H9 (cell line): ENCODE results near the gene DDX1. TPM values are rescaled to one million over a fixed set of nuclear protein-coding genes. Genes with fewer than 3 reads are reported as not detected.

Experiments
- DNase-seq: peaks from one replicate; pipeline ENCODE4 v3.0.0-alpha.2; 2017
- H2AFZ ChIP-seq: one replicate; pipeline ENCODE4 v1.6.1; 2013; ENCODE audit warnings: mild to moderate bottlenecking, low read length, control low read depth, moderate library complexity
- H2AK5ac ChIP-seq: 2 replicates; pipeline ENCODE4 v1.6.1; 2013; ENCODE audit warnings: low read length, control low read depth, mixed read lengths; ENCODE audit not compliant: insufficient read length
- H2BK120ac ChIP-seq: one replicate; pipeline ENCODE4 v1.6.1; 2013; ENCODE audit warnings: low read depth, mild to moderate bottlenecking, low read length, control low read depth, inconsistent platforms; ENCODE audit not compliant: poor library complexity, severe bottlenecking
- H2BK12ac ChIP-seq: 2 replicates; pipeline ENCODE4 v1.6.1; 2013; ENCODE audit warnings: low read length, control low read depth, mixed read lengths, low read depth; ENCODE audit not compliant: insufficient read length
- H2BK15ac ChIP-seq: 2 replicates; pipeline ENCODE4 v1.6.1; 2013; ENCODE audit warnings: low read depth, low read length, control low read depth
- H2BK20ac ChIP-seq: one replicate; pipeline ENCODE4 v1.6.1; 2013; ENCODE audit warnings: low read depth, mild to moderate bottlenecking, low read length, control low read depth, inconsistent platforms; ENCODE audit not compliant: poor library complexity, severe bottlenecking
- H2BK5ac ChIP-seq: 2 replicates; pipeline ENCODE4 v1.6.1; 2013; ENCODE audit warnings: low read length, control low read depth, mixed read lengths; ENCODE audit not compliant: insufficient read length
- H3K14ac ChIP-seq: 2 replicates; pipeline ENCODE4 v1.6.1; 2013; ENCODE audit warnings: low read length, control low read depth; ENCODE audit not compliant: insufficient read depth
- H3K18ac ChIP-seq: 2 replicates; pipeline ENCODE4 v1.6.1; 2013; ENCODE audit warnings: low read depth, mild to moderate bottlenecking, mixed read lengths, low read length, control low read depth; ENCODE audit not compliant: insufficient read length
- H3K23ac ChIP-seq: 2 replicates; pipeline ENCODE4 v1.6.1; 2013; ENCODE audit warnings: low read length, control low read depth, mixed read lengths, low read depth; ENCODE audit not compliant: insufficient read length
- H3K23me2 ChIP-seq: 2 replicates; pipeline ENCODE4 v1.6.1; 2013; ENCODE audit warnings: low read depth, mild to moderate bottlenecking, mixed read lengths, low read length, control low read depth; ENCODE audit not compliant: insufficient read length, poor library complexity, severe bottlenecking
- H3K27ac ChIP-seq: 2 replicates; pipeline ENCODE4 v1.5.1; 2013; ENCODE audit warnings: low read length, control low read depth, mixed read lengths, low read depth; ENCODE audit not compliant: insufficient read length
- H3K27me3 ChIP-seq: 2 replicates; pipeline ENCODE4 v1.6.1; 2013; ENCODE audit warnings: low read length, control low read depth, inconsistent platforms; ENCODE audit not compliant: insufficient read depth
- H3K4ac ChIP-seq: 2 replicates; pipeline ENCODE4 v1.6.1; 2013; ENCODE audit warnings: low read depth, mild to moderate bottlenecking, control low read depth, inconsistent platforms, low read length, moderate library complexity
- H3K4me1 ChIP-seq: 2 replicates; pipeline ENCODE4 v1.6.1; 2013; ENCODE audit warnings: low read length, control low read depth, inconsistent platforms; ENCODE audit not compliant: insufficient read depth
- H3K4me2 ChIP-seq: 2 replicates; pipeline ENCODE4 v1.6.1; 2013; ENCODE audit warnings: low read length, control low read depth, mixed read lengths; ENCODE audit not compliant: insufficient read length, insufficient read depth
- H3K56ac ChIP-seq: 2 replicates; pipeline ENCODE4 v1.6.1; 2013; ENCODE audit warnings: low read depth, mild to moderate bottlenecking, mixed read lengths, low read length, control low read depth; ENCODE audit not compliant: insufficient read length
- H3K79me1 ChIP-seq: 2 replicates; pipeline ENCODE4 v1.6.1; 2013; ENCODE audit warnings: low read depth, mild to moderate bottlenecking, moderate library complexity, low read length, control low read depth, inconsistent platforms; ENCODE audit not compliant: insufficient read depth, poor library complexity, severe bottlenecking
- H3K79me2 ChIP-seq: 2 replicates; pipeline ENCODE4 v1.6.1; 2013; ENCODE audit warnings: low read length, control low read depth, inconsistent platforms; ENCODE audit not compliant: insufficient read depth
- H3K9ac ChIP-seq: 2 replicates; pipeline ENCODE4 v1.6.1; 2013; ENCODE audit warnings: low read length, control low read depth, mixed read lengths; ENCODE audit not compliant: insufficient read length; ENCODE audit errors: extremely low read depth
- H3K9me3 ChIP-seq: one replicate; pipeline ENCODE4 v1.6.1; 2013; ENCODE audit warnings: low read depth, low read length, inconsistent platforms; ENCODE audit not compliant: control insufficient read depth
- H3T11ph ChIP-seq: one replicate; pipeline ENCODE4 v1.6.1; 2013; ENCODE audit warnings: mild to moderate bottlenecking, low read length, control low read depth, inconsistent platforms
- H4K20me1 ChIP-seq: one replicate; pipeline ENCODE4 v1.6.1; 2013; ENCODE audit not compliant: control insufficient read depth, insufficient read length, insufficient read depth
- H4K5ac ChIP-seq: 2 replicates; pipeline ENCODE4 v1.6.1; 2013; ENCODE audit warnings: low read depth, mild to moderate bottlenecking, mixed read lengths, low read length, control low read depth; ENCODE audit not compliant: insufficient read length
- H4K8ac ChIP-seq: replicated peaks from 2 replicates; pipeline ENCODE4 v1.6.1; 2013; ENCODE audit warnings: low read length, control low read depth, mixed read lengths, low read depth; ENCODE audit not compliant: insufficient read length
- H4K91ac ChIP-seq: 2 replicates; pipeline ENCODE4 v1.6.1; 2013; ENCODE audit warnings: low read depth, mild to moderate bottlenecking, moderate library complexity, mixed read lengths, low read length, control low read depth; ENCODE audit not compliant: insufficient read length
- H3K27ac Mint-ChIP-seq, 3 experiments: 2 replicates in 2 of 3; 3 replicates in 1 of 3; pipeline ENCODE4 v1.8.0; 2020 to 2021; ENCODE audit warnings: mixed read lengths in 3 of 3, mild to moderate bottlenecking in 1 of 3, moderate library complexity in 1 of 3
- H3K27me3 Mint-ChIP-seq: 2 replicates; pipeline ENCODE4 v1.8.0; 2021; ENCODE audit warnings: low read depth, mild to moderate bottlenecking, moderate library complexity, mixed read lengths
- H3K36me3 Mint-ChIP-seq, 3 experiments: 2 replicates in 2 of 3; 3 replicates in 1 of 3; pipeline ENCODE4 v1.8.0; 2020 to 2021; ENCODE audit warnings: low read depth in 3 of 3, mixed read lengths in 3 of 3; ENCODE audit not compliant: insufficient read depth in 1 of 3
- H3K4me1 Mint-ChIP-seq, 2 experiments: 2 replicates each; pipeline ENCODE4 v1.8.0; 2020; ENCODE audit warnings: mixed read lengths in 2 of 2
- H3K4me3 Mint-ChIP-seq, 2 experiments: 2 replicates in 1 of 2; 3 replicates in 1 of 2; pipeline ENCODE4 v1.8.0; 2020 to 2021; ENCODE audit warnings: mild to moderate bottlenecking in 2 of 2, mixed read lengths in 2 of 2, moderate library complexity in 1 of 2
- H3K9me3 Mint-ChIP-seq, 2 experiments: 2 replicates in 1 of 2; 3 replicates in 1 of 2; pipeline ENCODE4 v1.8.0; 2020; ENCODE audit warnings: mild to moderate bottlenecking in 2 of 2, mixed read lengths in 2 of 2, moderate library complexity in 1 of 2
- WGBS: extraction: QIAGEN DNeasy Blood & Tissue Kit; methylation state at CpG from one replicate; pipeline ENCODE4 v1.1.7; 2013; ENCODE audit warnings: missing lambda C conversion rate, low lambda C conversion rate, mixed read lengths; ENCODE audit not compliant: insufficient read length; ENCODE audit errors: extremely low coverage; 5-methylcytosine and 5-hydroxymethylcytosine counted together
- total RNA-seq: library from RNA; stranded (reverse); gene quantifications from 2 replicates; pipeline ENCODE4 v1.2.1, GENCODE V29; 2021
- TF ChIP-seq, protein P1 (sequence below): fragments of 200-600 bp; sonication (generic); conservative IDR thresholded peaks from 3 replicates; pipeline ENCODE4 v1.8.0; 2021; ENCODE audit warnings: antibody characterized with exemption, mild to moderate bottlenecking

DDX1 gene
- total RNA-seq, 1 experiment from 2014 or later: 120 TPM

DNA sequence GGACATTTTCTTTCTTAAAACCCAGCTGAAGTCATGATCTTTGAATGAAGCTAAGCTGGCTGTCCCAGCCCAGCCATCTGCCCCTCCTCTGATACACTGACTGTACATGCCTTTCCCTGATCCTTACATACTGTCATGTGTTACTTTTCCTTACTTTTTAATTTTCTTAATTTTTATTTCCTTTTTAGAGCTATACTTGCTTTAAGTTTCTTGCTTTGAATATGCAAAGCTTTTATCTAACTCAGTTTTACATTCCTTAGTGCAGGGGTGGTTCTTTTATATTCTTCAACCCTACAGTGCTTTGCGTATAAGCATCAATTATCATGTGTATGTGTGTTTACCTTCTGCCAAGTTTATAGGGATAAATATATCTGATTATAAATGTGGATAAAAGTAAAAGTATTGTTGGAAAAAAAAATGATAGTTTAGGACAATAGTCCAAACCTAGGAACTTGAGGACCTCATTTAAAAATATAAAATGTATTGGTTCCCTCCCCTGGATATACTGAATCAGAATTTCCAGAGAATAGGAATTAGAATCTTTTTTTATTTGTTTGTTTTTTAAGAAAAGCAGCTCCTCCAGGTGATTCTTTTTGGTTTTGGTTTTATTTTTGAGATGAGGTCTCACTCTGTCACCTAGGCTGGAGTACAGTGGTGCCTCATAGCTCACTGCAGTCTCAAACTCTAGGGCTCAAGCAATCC is 17.8 kb downstream of the DDX1 start:
- H3K4me1 ChIP-seq: no peaks in the 10 kb centered on the region
- H3K4ac ChIP-seq: no peak overlapping the region
- Mint-ChIP-seq H3K27me3 (no peaks in the 10 kb centered on the region), H3K9me3 (peaks cover 2 to 10% of the 10 kb centered on the region in 2 experiments; a peak in 2 of 5 replicates), H3K4me3 (no peak overlapping the region), H3K4me1 (peaks cover 0 to 4% of the 10 kb centered on the region in 2 experiments; a peak in 1 of 4 replicates), H3K27ac (no peak overlapping the region; a peak in 1 of 7 replicates), H3K36me3 (peaks cover 54 to 78% (median 76%) of the 10 kb centered on the region in 3 experiments)
- H3K14ac ChIP-seq: no peak overlapping the region
- no peak overlapping the region for H2BK20ac ChIP-seq
- no peak overlapping the region for H3K56ac ChIP-seq
- no CpG with 5 or more reads among the region's 1 CpG for WGBS
- H3K23me2 ChIP-seq: no peaks in the 10 kb centered on the region
- no peak overlapping the region for H3K23ac ChIP-seq
- no peak overlapping the region for H3K18ac ChIP-seq
- no peak overlapping the region for H2BK12ac ChIP-seq
- H2BK5ac ChIP-seq: no peak overlapping the region
- no peak overlapping the region for H3K27ac ChIP-seq
- no peak overlapping the region for H3K9ac ChIP-seq
- no peaks in the 10 kb centered on the region for H3K79me1 ChIP-seq
- H3K4me2 ChIP-seq: no peak overlapping the region
- no peaks in the 10 kb centered on the region for H4K20me1 ChIP-seq
- DNase-seq: no peak
- no peak overlapping the region for H2BK15ac ChIP-seq
- H4K91ac ChIP-seq: no peak overlapping the region
- no peaks in the 10 kb centered on the region for H3K79me2 ChIP-seq
- H2AFZ ChIP-seq: no peak overlapping the region
- no peak overlapping the region for H2BK120ac ChIP-seq
- no peaks in the 10 kb centered on the region for H3K27me3 ChIP-seq
- TF ChIP-seq, protein P1, sequence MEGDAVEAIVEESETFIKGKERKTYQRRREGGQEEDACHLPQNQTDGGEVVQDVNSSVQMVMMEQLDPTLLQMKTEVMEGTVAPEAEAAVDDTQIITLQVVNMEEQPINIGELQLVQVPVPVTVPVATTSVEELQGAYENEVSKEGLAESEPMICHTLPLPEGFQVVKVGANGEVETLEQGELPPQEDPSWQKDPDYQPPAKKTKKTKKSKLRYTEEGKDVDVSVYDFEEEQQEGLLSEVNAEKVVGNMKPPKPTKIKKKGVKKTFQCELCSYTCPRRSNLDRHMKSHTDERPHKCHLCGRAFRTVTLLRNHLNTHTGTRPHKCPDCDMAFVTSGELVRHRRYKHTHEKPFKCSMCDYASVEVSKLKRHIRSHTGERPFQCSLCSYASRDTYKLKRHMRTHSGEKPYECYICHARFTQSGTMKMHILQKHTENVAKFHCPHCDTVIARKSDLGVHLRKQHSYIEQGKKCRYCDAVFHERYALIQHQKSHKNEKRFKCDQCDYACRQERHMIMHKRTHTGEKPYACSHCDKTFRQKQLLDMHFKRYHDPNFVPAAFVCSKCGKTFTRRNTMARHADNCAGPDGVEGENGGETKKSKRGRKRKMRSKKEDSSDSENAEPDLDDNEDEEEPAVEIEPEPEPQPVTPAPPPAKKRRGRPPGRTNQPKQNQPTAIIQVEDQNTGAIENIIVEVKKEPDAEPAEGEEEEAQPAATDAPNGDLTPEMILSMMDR: no peak
- H3T11ph ChIP-seq: no peak overlapping the region
- H4K5ac ChIP-seq: no peak overlapping the region
- H2AK5ac ChIP-seq: no peak overlapping the region
- no peak overlapping the region for H4K8ac ChIP-seq
- no peaks in the 10 kb centered on the region for H3K9me3 ChIP-seq
